Measurements from ENCODE around the gene TGFBR1. TPM values are rescaled to one million over a fixed set of nuclear protein-coding genes. Genes with fewer than 3 reads are reported as not detected.
"Not testable (repeated sequence)": the region's sequence is repeated elsewhere in the genome, so short reads cannot be mapped to it uniquely, and the experiment has no call there.

TGFBR1 gene
- total and polyA plus RNA-seq, 5 experiments from 2014 or later: 19.2 to 45.3 (median 23.6) TPM

DNA sequence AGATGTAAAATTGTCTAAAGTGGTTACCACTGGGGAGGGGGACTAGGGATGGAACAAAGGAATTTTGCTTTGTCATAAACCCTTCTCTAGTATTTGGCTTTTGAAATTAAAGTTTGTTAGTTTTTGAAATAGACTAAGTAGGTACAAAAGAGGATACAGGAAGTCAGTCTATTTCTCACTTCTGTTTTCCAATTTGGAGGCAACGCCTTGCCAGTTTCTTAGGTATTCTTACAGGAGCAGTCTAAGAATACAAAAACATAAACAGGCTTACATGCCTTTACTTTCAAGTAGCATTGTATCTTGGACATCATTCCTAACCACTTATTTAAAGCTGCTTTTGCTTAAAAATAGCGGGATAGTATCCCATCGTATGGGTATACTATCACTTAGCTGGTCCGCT, 82.4 kb downstream of the TGFBR1 start:
- no peak overlapping the region for H3K27ac Mint-ChIP-seq
- POLR2A ChIA-PET: no interaction called here
- ATAC-seq (no peak), DNase-seq (no peak)
- H3K4me1 Mint-ChIP-seq: peaks cover 6 to 44% (median 18%) of the 10 kb centered on the region in 4 donors
- no peaks in the 10 kb centered on the region for H3K9me3 Mint-ChIP-seq
- no peak overlapping the region for H3K4me3 Mint-ChIP-seq
- H3K36me3 Mint-ChIP-seq: no peaks in the 10 kb centered on the region
- H3K27me3 Mint-ChIP-seq: peaks cover 0 to 12% (median 3%) of the 10 kb centered on the region in 5 donors

- ATAC-seq (no peak), DNase-seq (no peak)
- H3K4me1 Mint-ChIP-seq: peaks cover 13 to 36% (median 23%) of the 10 kb centered on the region in 4 donors
- H3K9me3 Mint-ChIP-seq: no peaks in the 10 kb centered on the region
- no peaks in the 10 kb centered on the region for H3K36me3 Mint-ChIP-seq
- H3K27me3 Mint-ChIP-seq: peaks cover 0 to 12% (median 4%) of the 10 kb centered on the region in 5 donors
- POLR2A ChIA-PET: no interaction called here
- H3K4me3 Mint-ChIP-seq: no peak overlapping the region
- no peak overlapping the region for H3K27ac Mint-ChIP-seq
Measured at GRCh38 chr9:99189186-99189585, 84.3 kb downstream of the TGFBR1 start.

DNA sequence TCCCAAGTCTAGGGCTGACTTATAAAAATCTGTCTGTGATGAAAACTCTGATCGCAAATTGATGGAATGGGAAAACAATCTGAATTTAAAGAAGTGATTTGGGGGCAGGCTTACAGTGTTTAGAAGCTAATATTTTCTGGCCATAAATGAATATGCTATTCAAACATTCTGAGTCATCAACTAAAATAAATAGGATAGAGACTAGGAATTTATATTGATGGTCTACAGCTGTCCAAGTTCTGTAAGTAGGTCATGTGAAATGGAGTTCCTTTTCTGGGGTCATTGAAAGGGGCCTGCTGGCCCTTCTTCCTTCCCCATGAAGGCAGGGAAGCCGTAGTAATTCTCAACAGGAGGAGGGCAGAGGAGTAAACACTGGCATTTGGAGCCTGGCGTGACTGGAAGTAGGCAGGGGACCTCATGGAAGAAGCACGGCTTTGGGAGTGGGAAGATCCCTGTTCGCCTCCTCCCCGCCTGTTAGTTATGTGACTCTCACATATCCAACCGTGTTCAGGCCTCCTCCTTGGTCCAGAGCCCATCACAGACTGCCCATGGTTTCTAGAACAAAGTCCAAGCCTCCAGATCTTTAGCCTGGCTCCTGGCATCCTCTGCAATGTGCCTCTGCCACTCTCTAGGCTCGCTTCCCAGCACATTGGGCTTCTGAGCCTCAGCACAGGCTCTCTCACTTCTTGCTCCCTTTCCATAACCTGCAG, 85.1 kb downstream of the TGFBR1 start:
- Mint-ChIP-seq H3K27ac (no peak overlapping the region), H3K27me3 (peaks cover 0 to 12% (median 4%) of the 10 kb centered on the region in 5 donors), H3K9me3 (no peaks in the 10 kb centered on the region), H3K4me1 (peaks cover 11 to 27% (median 15%) of the 10 kb centered on the region in 4 donors), H3K36me3 (no peaks in the 10 kb centered on the region), H3K4me3 (no peak overlapping the region)
- POLR2A ChIA-PET: no interaction called here
- ATAC-seq: no peak
- DNase-seq: no peak

DNA sequence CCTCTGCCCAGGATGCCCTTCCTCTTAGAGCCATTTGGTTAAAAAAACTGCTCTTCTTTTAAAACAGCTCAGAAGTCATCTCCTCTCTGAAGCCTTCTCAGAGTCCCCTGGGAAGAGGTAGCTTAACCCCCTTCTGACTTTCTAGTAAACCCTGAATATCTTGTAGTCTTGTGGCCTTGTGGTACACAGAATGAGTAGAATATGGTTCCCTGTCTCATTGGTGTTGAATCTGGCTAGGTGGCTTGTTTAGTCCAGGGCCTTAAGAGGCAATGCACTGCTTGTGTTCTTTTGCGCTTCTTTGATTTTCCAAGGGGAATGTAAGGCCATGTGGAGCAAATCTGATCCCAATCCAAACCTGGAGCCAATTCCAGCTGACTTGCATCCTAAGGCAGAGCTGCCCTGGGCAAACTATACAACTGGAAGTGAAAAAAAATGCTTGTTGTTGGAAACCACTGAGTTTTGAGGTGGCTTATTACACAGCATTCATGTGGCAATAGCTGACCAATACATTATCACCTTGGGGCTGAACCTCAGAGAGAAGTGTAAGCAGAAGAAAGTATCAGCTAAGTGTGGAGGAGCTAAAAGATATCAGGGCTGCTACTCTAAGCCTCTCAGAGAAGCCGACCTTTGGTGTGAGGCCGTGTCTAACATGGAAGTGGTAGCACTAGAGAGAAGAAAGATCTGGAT, 85.8 kb downstream of the TGFBR1 start:
- ATAC-seq (no peak), DNase-seq (no peak)
- H3K4me1 Mint-ChIP-seq: peaks cover 9 to 23% (median 15%) of the 10 kb centered on the region in 4 donors
- H3K36me3 Mint-ChIP-seq: no peaks in the 10 kb centered on the region
- no peak overlapping the region for H3K4me3 Mint-ChIP-seq
- POLR2A ChIA-PET: no interaction called here
- peaks cover 0 to 12% (median 4%) of the 10 kb centered on the region in 5 donors for H3K27me3 Mint-ChIP-seq
- H3K27ac Mint-ChIP-seq: no peak overlapping the region
- no peaks in the 10 kb centered on the region for H3K9me3 Mint-ChIP-seq

DNA sequence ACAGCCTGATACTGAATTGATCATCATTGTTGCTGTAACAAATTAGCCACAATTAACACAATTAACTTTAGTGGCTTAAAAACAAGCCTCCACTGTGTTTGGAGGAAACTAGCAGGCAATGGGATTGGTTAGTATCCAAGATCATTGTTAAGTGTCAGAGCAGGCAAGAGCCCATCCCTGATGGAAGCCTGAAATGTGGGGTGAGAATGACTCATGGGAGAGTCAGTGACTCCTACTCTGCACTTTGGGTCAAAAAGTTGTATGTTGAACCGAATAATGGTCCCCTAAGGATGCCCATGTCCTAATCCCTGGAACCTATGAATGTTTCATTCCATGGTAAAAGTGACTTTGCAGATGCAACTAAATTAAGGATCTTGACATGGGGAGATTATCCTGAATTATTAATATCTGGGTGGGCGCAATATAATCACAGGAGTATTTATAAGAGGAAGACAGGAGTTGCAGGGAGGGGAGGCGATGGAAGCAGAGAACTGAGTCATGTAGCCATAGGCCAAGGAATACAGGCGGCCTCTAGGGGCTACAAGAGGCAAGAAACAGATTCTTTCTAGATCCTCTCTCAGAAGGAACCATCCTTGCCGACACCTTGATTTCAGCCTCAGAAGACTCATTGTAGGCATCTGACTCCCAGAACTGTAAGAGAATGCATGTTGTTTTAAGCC, 88.0 kb downstream of the TGFBR1 start:
- Mint-ChIP-seq H3K27ac (no peak overlapping the region), H3K4me1 (peaks cover 7 to 10% (median 10%) of the 10 kb centered on the region in 4 donors), H3K36me3 (no peaks in the 10 kb centered on the region), H3K9me3 (no peaks in the 10 kb centered on the region), H3K4me3 (no peak overlapping the region), H3K27me3 (peaks cover 0 to 12% (median 4%) of the 10 kb centered on the region in 5 donors)
- DNase-seq (no peak), ATAC-seq (peak in 1 of 2 donors; percentile 46)
- POLR2A ChIA-PET: no interaction called here

DNA sequence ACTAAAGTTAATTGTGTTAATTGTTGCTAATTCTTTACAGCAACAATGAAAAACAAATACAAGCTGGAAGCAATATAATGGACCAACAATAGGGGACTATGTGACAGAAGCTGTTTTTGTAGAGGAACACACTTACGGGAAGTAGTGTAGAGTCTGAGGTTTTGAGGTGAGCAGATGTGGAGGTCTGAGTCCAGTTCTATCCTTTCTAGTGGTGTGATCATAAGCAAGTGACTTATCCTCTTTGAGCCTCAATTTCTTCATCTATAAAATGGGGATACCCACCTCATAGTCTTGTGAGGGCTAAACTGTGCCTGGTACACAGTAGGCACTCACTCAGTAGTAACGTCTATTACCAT, 88.5 kb downstream of the TGFBR1 start:
- POLR2A ChIA-PET: no interaction called here
- Mint-ChIP-seq H3K36me3 (no peaks in the 10 kb centered on the region), H3K27ac (no peak overlapping the region), H3K4me1 (peaks cover 7 to 10% (median 9%) of the 10 kb centered on the region in 4 donors), H3K27me3 (peaks cover 0 to 12% (median 4%) of the 10 kb centered on the region in 5 donors), H3K4me3 (no peak overlapping the region), H3K9me3 (no peaks in the 10 kb centered on the region)
- DNase-seq: peak in 1 of 10 donors; percentile 31
- peak in 1 of 2 donors; percentile 79 for ATAC-seq

DNA sequence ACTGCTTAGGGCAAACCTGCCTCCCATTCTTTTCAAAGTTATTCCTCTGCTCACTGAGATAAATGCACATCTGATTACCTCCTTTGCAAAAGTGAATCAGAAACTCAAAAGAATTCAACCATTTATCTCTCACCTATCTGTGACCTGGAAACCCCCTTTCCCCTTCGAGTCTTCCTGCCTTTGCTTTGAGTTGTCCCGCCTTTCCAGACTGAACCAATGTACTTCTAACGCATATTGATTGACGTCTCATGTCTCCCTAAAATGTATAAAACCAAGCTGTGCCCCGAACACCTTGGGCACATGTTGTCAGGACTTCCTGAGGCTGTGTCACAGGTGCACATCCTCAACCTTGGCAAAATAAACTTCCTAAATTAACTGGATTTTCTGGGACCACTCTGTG, 91.6 kb downstream of the TGFBR1 start:
- H3K27ac Mint-ChIP-seq, H3K27me3 Mint-ChIP-seq, POLR2A ChIA-PET, H3K4me3 Mint-ChIP-seq, H3K4me1 Mint-ChIP-seq, ATAC-seq, H3K36me3 Mint-ChIP-seq, H3K9me3 Mint-ChIP-seq, DNase-seq: not testable (repeated sequence)

GRCh38 chr9:99197124-99197630, 92.3 kb downstream of the TGFBR1 start:
- no peak overlapping the region for H3K27ac Mint-ChIP-seq
- DNase-seq: no peak
- H3K4me3 Mint-ChIP-seq: no peak overlapping the region
- no peaks in the 10 kb centered on the region for H3K36me3 Mint-ChIP-seq
- no peaks in the 10 kb centered on the region for H3K9me3 Mint-ChIP-seq
- ATAC-seq: no peak
- H3K4me1 Mint-ChIP-seq: peaks cover 5 to 10% (median 8%) of the 10 kb centered on the region in 4 donors
- POLR2A ChIA-PET: interaction anchor here (0.9 kb wide), 1 partner anchor 16 kb away, joined by 3 read pairs; no protein-coding TSS in a partner anchor
- peaks cover 0 to 4% (median 1%) of the 10 kb centered on the region in 5 donors for H3K27me3 Mint-ChIP-seq

- Mint-ChIP-seq H3K9me3 (no peaks in the 10 kb centered on the region), H3K36me3 (no peaks in the 10 kb centered on the region), H3K27ac (peak overlapping the region in 1 of 10 donors; percentile 82), H3K4me3 (no peak overlapping the region), H3K27me3 (peaks cover 0 to 4% (median 0%) of the 10 kb centered on the region in 5 donors), H3K4me1 (peaks cover 4 to 7% (median 6%) of the 10 kb centered on the region in 4 donors)
- DNase-seq: no peak
- POLR2A ChIA-PET: interaction anchor here (0.9 kb wide), 1 partner anchor 16 kb away, joined by 3 read pairs; no protein-coding TSS in a partner anchor
- ATAC-seq: no peak
Measured at GRCh38 chr9:99197987-99198386, 93.1 kb downstream of the TGFBR1 start.

GRCh38 chr9:99199938-99200539, 95.1 kb downstream of the TGFBR1 start:
- peaks cover 0 to 4% (median 0%) of the 10 kb centered on the region in 5 donors for H3K27me3 Mint-ChIP-seq
- ATAC-seq: no peak
- H3K4me3 Mint-ChIP-seq: no peak overlapping the region
- H3K4me1 Mint-ChIP-seq: no peaks in the 10 kb centered on the region
- H3K9me3 Mint-ChIP-seq: no peaks in the 10 kb centered on the region
- H3K36me3 Mint-ChIP-seq: no peaks in the 10 kb centered on the region
- POLR2A ChIA-PET: no interaction called here
- DNase-seq: no peak
- H3K27ac Mint-ChIP-seq: no peak overlapping the region

GRCh38 chr9:99201603-99202002, 96.7 kb downstream of the TGFBR1 start:
- no peak for DNase-seq
- no peak for ATAC-seq
- H3K27me3 Mint-ChIP-seq: peaks cover 0 to 4% (median 0%) of the 10 kb centered on the region in 5 donors
- H3K4me3 Mint-ChIP-seq: no peak overlapping the region
- POLR2A ChIA-PET: interaction anchor here (1.5 kb wide), 1 partner anchor 20 kb away, joined by 3 read pairs; the partner anchor contains the start of gene ALG2
- H3K9me3 Mint-ChIP-seq: peaks cover 0 to 9% (median 4%) of the 10 kb centered on the region in 9 donors
- no peaks in the 10 kb centered on the region for H3K4me1 Mint-ChIP-seq
- H3K27ac Mint-ChIP-seq: no peak overlapping the region
- no peaks in the 10 kb centered on the region for H3K36me3 Mint-ChIP-seq
